Measurements from ENCODE around the gene AQP11. TPM values are rescaled to one million over a fixed set of nuclear protein-coding genes. Genes with fewer than 3 reads are reported as not detected.
A peak's percentile ranks its signal among the peaks of the same experiment; 100 is the strongest.

The AQP11 gene
- total RNA-seq, 4 donors from 2014 or later, result 0.17 to 0.55 TPM; not detected in 2

GRCh38 chr11:77580712-77581337, 8.9 kb upstream of the AQP11 start:
- TF ChIP-seq POLR2A (IDR thresholded peaks at IDR 0.05) (no peak), CTCF (IDR thresholded peaks at IDR 0.05) (no peak)
- H3K4me3 ChIP-seq (ENCODE audit: low read depth, poor library complexity, severe bottlenecking), result no peak overlapping the region
- 83 to 87% methylated on average over 5 of the region's 5 CpGs for WGBS, 2 donors
- no peak for DNase-seq (ENCODE audit: low spot score in 2 of 2)
- intact Hi-C loops (cut with DNase I; ENCODE audit: low total_unique reads), result no loop called here

- WGBS, 2 donors, result 0 to 1% methylated on average over 19 of the region's 19 CpGs
- no peak for DNase-seq (ENCODE audit: low spot score in 2 of 2)
- intact Hi-C loops (cut with DNase I; ENCODE audit: low total_unique reads), result no loop called here
- H3K4me3 ChIP-seq (ENCODE audit: low read depth, poor library complexity, severe bottlenecking), result peak overlapping the region; percentile 49
- TF ChIP-seq CTCF (IDR thresholded peaks at IDR 0.05) (no peak), POLR2A (IDR thresholded peaks at IDR 0.05) (no peak)
Observed at GRCh38 chr11:77589181-77589520, 602 bp upstream of the AQP11 start.

GRCh38 chr11:77590194-77590782, 535 bp downstream of the AQP11 start:
- TF ChIP-seq CTCF (IDR thresholded peaks at IDR 0.05) (no peak), POLR2A (IDR thresholded peaks at IDR 0.05) (no peak)
- no peak for DNase-seq (ENCODE audit: low spot score in 2 of 2)

GRCh38 chr11:77592727-77593126, 3.0 kb downstream of the AQP11 start:
- WGBS, 2 donors, result 56 to 60% methylated on average over 2 of the region's 2 CpGs
- intact Hi-C loops (cut with DNase I; ENCODE audit: low total_unique reads), result no loop called here

More at GRCh38 chr11:77590194-77590782, 535 bp downstream of the AQP11 start:
- 11 to 14% methylated on average over 19 to 20 of the region's 31 CpGs for WGBS, 2 donors
- peak overlapping the region; percentile 49 for H3K4me3 ChIP-seq (ENCODE audit: low read depth, poor library complexity, severe bottlenecking)
- intact Hi-C loops (cut with DNase I; ENCODE audit: low total_unique reads), result no loop called here

GRCh38 chr11:77593883-77594282, 4.1 kb downstream of the AQP11 start:
- no peak for DNase-seq (ENCODE audit: low spot score in 2 of 2)

More at GRCh38 chr11:77592727-77593126, 3.0 kb downstream of the AQP11 start:
- no peak for TF ChIP-seq CTCF (IDR thresholded peaks at IDR 0.05)
- no peak for TF ChIP-seq POLR2A (IDR thresholded peaks at IDR 0.05)
- no peak for DNase-seq (ENCODE audit: low spot score in 2 of 2)
- H3K4me3 ChIP-seq (ENCODE audit: low read depth, poor library complexity, severe bottlenecking), result no peak overlapping the region

More at GRCh38 chr11:77593883-77594282, 4.1 kb downstream of the AQP11 start:
- no peak for TF ChIP-seq CTCF (IDR thresholded peaks at IDR 0.05)
- no peak for TF ChIP-seq POLR2A (IDR thresholded peaks at IDR 0.05)
- no peak overlapping the region for H3K4me3 ChIP-seq (ENCODE audit: low read depth, poor library complexity, severe bottlenecking)
- intact Hi-C loops (cut with DNase I; ENCODE audit: low total_unique reads), result no loop called here

Data from lower leg skin (tissue), 4 donors.